Testis (tissue), 3 donors: ENCODE measurements around the gene ARF1. TPM values are rescaled to one million over a fixed set of nuclear protein-coding genes. Genes with fewer than 3 reads are reported as not detected.
"Not testable (repeated sequence)": the region's sequence is repeated elsewhere in the genome, so short reads cannot be mapped to it uniquely, and the experiment has no call there.

ENCODE experiments used
- DNase-seq: peaks from one replicate; pipeline ENCODE4 v3.0.0-alpha.2; 2019
- H3K27ac ChIP-seq, 2 donors: fragments of 200-600 bp; sonication (generic); one replicate each; pipeline ENCODE4 v1.5.1; 2019
- H3K27me3 ChIP-seq: fragments of 200-600 bp; sonication (generic); one replicate; pipeline ENCODE4 v1.5.1; 2019
- H3K36me3 ChIP-seq: fragments of 200-600 bp; sonication (generic); one replicate; pipeline ENCODE4 v1.5.1; 2017; ENCODE audit warnings: low read depth; ENCODE audit errors: missing control alignments
- H3K4me1 ChIP-seq: fragments of 200-600 bp; sonication (generic); one replicate; pipeline ENCODE4 v1.5.1; 2019
- H3K4me3 ChIP-seq, 2 donors: fragments of 200-600 bp; sonication (generic); one replicate each; pipeline ENCODE4 v1.5.1; 2017 to 2019
- H3K9me3 ChIP-seq: fragments of 200-600 bp; sonication (generic); one replicate; pipeline ENCODE4 v1.5.1; 2017
- POLR2A ChIP-seq: fragments of 450-650 bp; IDR thresholded peaks from one replicate; pipeline ENCODE4 v1.6.1; 2017; ENCODE audit warnings: antibody characterized with exemption, mild to moderate bottlenecking, moderate library complexity
- WGBS, 2 donors: methylation state at CpG; one replicate each; pipeline ENCODE4 v1.1.5; 2018; 5-methylcytosine and 5-hydroxymethylcytosine counted together
- intact Hi-C: fragments of 100-400 bp; cut with DNase I; formaldehyde crosslinking; loops from one replicate; pipeline ENCODE4 v1.15.1; 2023; ENCODE audit warnings: low total_unique reads
- polyA plus RNA-seq: library from polyadenylated mRNA; stranded (reverse); fragments of 350-450 nt; fragmentation: Illumina TruSeq; extraction: RNeasy Lipid Tissue Mini Kit (QIAGEN cat#74804); gene quantifications from one replicate; pipeline ENCODE4 v1.2.3, GENCODE V29; 2014; ENCODE audit warnings: low read depth, low replicate concordance; ENCODE audit not compliant: insufficient read depth
- total RNA-seq, 2 donors: library from RNA; depleted of rRNA; stranded (reverse); fragments of >200 nt; gene quantifications; one replicate each; pipeline ENCODE4 v1.2.3, GENCODE V29; 2016
- TF ChIP-seq, protein P1 (sequence below), 3 experiments: fragments of 450-650 bp in 2 of 3; fragments of 200-600 bp in 1 of 3; sonication (generic) in 1 of 3; IDR thresholded peaks; one replicate each; pipeline ENCODE4 v1.5.1; 2016 to 2019; ENCODE audit warnings: antibody characterized with exemption in 3 of 3, mild to moderate bottlenecking in 2 of 3, moderate library complexity in 1 of 3

ARF1 gene
- total and polyA plus RNA-seq, 3 donors from 2014 or later: 426 to 637 (median 488) TPM

DNA sequence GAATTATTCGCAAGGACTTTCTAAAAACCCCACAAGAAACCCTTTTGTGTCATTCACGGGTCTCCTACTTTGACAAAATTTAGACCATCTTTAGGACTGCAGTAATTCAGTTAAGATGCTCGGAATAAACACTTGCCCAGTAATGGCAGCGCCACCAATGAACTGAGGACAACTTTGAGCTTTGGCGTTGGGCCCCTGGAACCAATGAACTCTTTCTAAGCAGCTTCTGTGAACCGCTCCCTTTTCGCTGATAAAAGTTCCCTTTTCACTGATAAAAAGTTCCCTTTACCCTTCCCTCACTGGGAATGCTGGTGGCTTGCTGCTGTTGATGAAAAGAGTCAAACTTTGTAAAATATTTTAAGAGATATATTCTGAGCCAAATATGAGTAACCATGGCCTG is 28.0 kb downstream of the ARF1 start:
- H3K9me3 ChIP-seq: no peaks in the 10 kb centered on the region
- peak; percentile 60 for DNase-seq
- 39 to 51% methylated on average over 7 of the region's 7 CpGs for WGBS, 2 donors
- no peaks in the 10 kb centered on the region for H3K36me3 ChIP-seq
- H3K4me1 ChIP-seq: peaks cover 15% of the 10 kb centered on the region
- peak overlapping the region; percentile 96 to 98 for H3K27ac ChIP-seq
- TF ChIP-seq, protein P1, sequence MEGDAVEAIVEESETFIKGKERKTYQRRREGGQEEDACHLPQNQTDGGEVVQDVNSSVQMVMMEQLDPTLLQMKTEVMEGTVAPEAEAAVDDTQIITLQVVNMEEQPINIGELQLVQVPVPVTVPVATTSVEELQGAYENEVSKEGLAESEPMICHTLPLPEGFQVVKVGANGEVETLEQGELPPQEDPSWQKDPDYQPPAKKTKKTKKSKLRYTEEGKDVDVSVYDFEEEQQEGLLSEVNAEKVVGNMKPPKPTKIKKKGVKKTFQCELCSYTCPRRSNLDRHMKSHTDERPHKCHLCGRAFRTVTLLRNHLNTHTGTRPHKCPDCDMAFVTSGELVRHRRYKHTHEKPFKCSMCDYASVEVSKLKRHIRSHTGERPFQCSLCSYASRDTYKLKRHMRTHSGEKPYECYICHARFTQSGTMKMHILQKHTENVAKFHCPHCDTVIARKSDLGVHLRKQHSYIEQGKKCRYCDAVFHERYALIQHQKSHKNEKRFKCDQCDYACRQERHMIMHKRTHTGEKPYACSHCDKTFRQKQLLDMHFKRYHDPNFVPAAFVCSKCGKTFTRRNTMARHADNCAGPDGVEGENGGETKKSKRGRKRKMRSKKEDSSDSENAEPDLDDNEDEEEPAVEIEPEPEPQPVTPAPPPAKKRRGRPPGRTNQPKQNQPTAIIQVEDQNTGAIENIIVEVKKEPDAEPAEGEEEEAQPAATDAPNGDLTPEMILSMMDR (IDR thresholded peaks at IDR 0.05): no peak
- TF ChIP-seq POLR2A: no peak
- H3K27me3 ChIP-seq: no peaks in the 10 kb centered on the region
- no peak overlapping the region for H3K4me3 ChIP-seq
- intact Hi-C loops: no loop called here

DNA sequence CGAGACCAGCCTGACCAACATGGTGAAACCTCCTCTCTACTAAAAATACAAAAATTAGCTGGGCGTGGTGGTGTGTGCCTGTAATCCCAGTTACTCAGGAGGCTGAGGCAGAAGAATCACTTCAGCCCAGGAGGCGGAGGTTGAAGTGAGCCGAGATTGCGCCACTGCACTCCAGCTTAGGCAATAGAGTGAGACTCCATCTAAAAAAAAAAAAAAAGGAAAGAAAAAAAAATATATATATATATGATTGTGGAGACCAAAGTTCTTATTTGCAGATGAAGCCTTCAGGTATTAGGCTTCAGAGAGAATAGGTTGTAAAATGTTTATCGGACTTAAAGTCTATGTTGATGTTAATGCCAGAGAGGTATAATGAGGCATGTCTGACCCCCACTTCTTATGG is 28.8 kb downstream of the ARF1 start:
- H3K4me3 ChIP-seq, H3K9me3 ChIP-seq, H3K36me3 ChIP-seq, intact Hi-C loops, H3K27ac ChIP-seq, H3K27me3 ChIP-seq, DNase-seq: not testable (repeated sequence)
- 88 to 94% methylated on average over 6 of the region's 6 CpGs for WGBS, 2 donors
- H3K4me1 ChIP-seq: peaks cover 15% of the 10 kb centered on the region

DNA sequence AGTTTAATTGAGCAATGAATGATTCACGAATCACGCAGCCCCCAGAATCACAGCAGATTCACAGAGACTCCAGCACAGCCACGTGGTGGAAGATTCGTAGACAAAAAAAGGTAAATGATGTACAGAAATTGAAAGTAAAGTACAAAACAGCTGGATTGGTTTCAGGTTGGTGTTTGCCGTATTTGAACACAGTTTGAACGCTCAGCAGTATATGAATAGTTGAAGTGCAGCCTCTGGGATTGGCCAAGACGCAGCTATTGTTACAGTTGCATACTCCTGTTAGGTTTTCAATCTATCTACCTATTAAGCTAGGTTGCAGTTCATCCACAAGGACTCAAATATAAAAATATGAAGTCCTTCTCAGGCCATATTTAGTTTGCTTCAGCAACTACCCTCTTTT is 29.7 kb downstream of the ARF1 start:
- no peak for TF ChIP-seq POLR2A
- no peak overlapping the region for H3K4me3 ChIP-seq
- no peaks in the 10 kb centered on the region for H3K36me3 ChIP-seq
- H3K4me1 ChIP-seq: peaks cover 15% of the 10 kb centered on the region
- 91 to 92% methylated on average over 7 of the region's 7 CpGs for WGBS, 2 donors
- H3K27me3 ChIP-seq: no peaks in the 10 kb centered on the region
- H3K9me3 ChIP-seq: no peaks in the 10 kb centered on the region
- intact Hi-C loops: no loop called here
- no peak overlapping the region for H3K27ac ChIP-seq
- DNase-seq: no peak

DNA sequence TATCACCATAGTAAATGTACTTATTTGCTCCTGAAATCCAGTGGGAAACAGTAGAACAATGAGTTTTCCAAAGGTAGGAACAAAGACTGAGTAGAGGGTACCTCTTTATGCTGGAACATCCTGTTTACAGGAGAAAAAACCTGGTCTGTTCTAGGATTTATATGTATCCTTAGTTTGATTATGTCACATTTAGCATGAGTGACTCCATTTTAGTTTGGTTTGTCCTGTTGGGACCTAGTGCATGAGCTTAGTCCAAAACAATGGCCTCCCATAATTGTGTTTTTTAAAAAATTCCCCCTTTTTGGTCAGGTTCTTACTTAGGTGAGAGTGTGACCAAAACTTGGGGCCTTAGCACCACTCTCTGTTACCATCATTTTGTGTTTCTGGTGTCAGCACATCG is 30.1 kb downstream of the ARF1 start:
- TF ChIP-seq, protein P1 (IDR thresholded peaks at IDR 0.05): no peak
- Histone ChIP-seq H3K27me3 (no peaks in the 10 kb centered on the region), H3K9me3 (no peaks in the 10 kb centered on the region), H3K4me1 (peaks cover 15% of the 10 kb centered on the region), H3K36me3 (no peaks in the 10 kb centered on the region), H3K4me3 (no peak overlapping the region), H3K27ac (no peak overlapping the region)
- no peak for DNase-seq
- intact Hi-C loops: no loop called here
- WGBS, 2 donors: 84 to 88% methylated on average over 1 of the region's 1 CpG

DNA sequence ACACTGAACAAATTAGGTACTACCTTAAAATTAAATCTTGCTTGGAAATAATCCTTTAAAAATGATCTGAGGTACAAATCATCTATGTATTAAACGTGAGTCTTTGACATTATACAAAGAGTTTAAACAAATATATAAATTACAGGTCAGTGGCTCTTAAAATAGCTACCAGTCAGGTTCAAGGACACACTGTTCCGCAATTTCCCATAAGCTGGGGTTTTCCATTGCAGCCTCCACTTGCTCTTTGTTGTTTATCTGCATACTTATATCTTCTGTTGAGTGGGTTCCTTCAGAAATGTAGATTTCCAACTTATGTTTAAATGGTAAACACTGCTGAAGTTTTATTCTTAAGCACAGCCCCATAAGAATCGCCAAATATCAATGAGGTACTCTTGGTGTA is 32.3 kb downstream of the ARF1 start:
- Histone ChIP-seq H3K27me3 (no peaks in the 10 kb centered on the region), H3K4me1 (peaks cover 6% of the 10 kb centered on the region), H3K9me3 (no peaks in the 10 kb centered on the region), H3K27ac (no peak overlapping the region), H3K36me3 (no peaks in the 10 kb centered on the region), H3K4me3 (no peak overlapping the region)
- intact Hi-C loops: no loop called here
- 61 to 69% methylated on average over 3 of the region's 3 CpGs for WGBS, 2 donors
- DNase-seq: no peak
- TF ChIP-seq, protein P1 (IDR thresholded peaks at IDR 0.05): no peak
- TF ChIP-seq POLR2A: no peak

DNA sequence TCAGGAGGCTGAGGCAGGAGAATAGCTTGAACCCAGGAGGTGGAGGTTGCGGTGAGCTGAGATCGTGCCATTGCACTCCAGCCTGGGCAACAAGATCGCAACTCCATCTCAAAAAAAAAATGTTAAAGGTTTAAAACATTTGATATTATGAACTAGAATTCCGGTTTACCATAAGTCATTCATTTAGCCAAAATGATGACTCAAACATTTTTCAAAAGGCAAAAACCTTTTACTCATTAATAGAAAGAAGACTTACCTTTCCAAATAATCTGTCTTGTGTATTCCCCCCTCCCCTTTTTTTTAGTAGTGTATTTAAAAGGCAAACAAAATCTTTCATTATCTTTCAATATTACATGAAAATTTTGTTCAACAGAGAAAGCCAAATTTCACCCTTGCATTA is 34.8 kb downstream of the ARF1 start:
- 94 to 95% methylated on average over 4 of the region's 4 CpGs for WGBS, 2 donors
- TF ChIP-seq, protein P1 (IDR thresholded peaks at IDR 0.05): no peak
- TF ChIP-seq POLR2A: no peak
- intact Hi-C loops: no loop called here

More for the DNA sequence above, 34.8 kb downstream of the ARF1 start:
- no peak overlapping the region for H3K4me3 ChIP-seq
- no peaks in the 10 kb centered on the region for H3K9me3 ChIP-seq
- H3K36me3 ChIP-seq: no peaks in the 10 kb centered on the region
- H3K4me1 ChIP-seq: no peaks in the 10 kb centered on the region
- H3K27ac ChIP-seq: no peak overlapping the region
- DNase-seq: no peak
- no peaks in the 10 kb centered on the region for H3K27me3 ChIP-seq
